ENCODE data around the gene TBX3.

- TF ChIP-seq EGR1 (IDR thresholded peaks at IDR 0.05) (no peak), NFIC (IDR thresholded peaks at IDR 0.05) (no peak), TCF12 (IDR thresholded peaks at IDR 0.05; ENCODE audit: low read depth) (no peak), TAF1 (IDR thresholded peaks at IDR 0.05; ENCODE audit: low read depth) (no peak), RAD21 (IDR thresholded peaks at IDR 0.05; ENCODE audit: low read depth) (no peak), CREB1 (IDR thresholded peaks at IDR 0.05; ENCODE audit: low read depth) (no peak), TEAD4 (IDR thresholded peaks at IDR 0.05) (no peak), EP300 (IDR thresholded peaks at IDR 0.05; ENCODE audit: borderline replicate concordance) (no peak)
- TF ChIP-seq, protein P1, sequence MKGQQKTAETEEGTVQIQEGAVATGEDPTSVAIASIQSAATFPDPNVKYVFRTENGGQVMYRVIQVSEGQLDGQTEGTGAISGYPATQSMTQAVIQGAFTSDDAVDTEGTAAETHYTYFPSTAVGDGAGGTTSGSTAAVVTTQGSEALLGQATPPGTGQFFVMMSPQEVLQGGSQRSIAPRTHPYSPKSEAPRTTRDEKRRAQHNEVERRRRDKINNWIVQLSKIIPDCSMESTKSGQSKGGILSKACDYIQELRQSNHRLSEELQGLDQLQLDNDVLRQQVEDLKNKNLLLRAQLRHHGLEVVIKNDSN (IDR thresholded peaks at IDR 0.05) = no peak
These were observed 14.0 kb upstream of the TBX3 start for GRCh38 chr12:114697741-114698565.
